Cerebellar cortex (tissue), 1 donor: Measurements from ENCODE around the gene TAF1.
"Not testable (repeated sequence)": the region's sequence is repeated elsewhere in the genome, so short reads cannot be mapped to it uniquely, and the experiment has no call there.

ENCODE experiments used
- DNase-seq: peaks from one replicate; pipeline ENCODE4 v3.0.0-alpha.2; 2015; ENCODE audit warnings: low spot score

The TAF1 gene

DNA sequence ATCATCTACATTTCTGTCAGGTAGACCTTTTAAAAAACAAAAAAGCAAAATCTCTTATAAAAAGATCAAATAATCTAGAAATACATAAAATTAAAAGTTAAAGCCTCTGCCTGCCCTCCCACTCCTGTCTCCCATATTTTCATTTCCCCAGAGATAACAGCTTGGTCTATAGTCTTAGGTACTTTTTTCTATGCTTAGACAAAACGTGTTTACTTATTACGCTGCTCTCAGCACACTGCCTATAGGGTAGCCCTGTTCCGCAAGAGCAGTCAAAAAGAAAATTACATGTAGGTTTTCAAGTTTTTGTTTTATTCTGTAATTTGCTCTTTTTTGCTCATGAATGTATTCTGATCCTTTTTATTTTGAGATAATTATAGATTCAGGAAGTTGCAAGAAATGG lies 73.3 kb downstream of the TAF1 start:
- DNase-seq, result no peak

DNA sequence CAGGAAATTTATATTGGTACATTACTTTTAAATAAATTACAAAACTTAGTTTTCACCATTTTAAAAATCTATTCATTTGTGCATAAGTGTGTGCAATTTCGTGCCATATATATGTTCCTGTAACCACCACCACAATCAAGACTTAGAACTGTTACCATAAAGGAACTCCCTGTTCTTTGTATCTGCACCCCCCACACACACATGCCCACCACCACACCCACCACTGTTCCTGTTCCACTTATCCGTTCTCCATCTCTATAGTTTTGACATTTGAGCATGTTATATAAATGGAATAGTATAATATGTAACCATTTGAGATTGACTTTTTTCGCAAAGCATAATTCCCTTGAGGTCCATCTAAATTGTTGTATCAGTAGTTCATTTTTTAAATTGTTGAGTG lies 73.7 kb downstream of the TAF1 start:
- no peak for DNase-seq

DNA sequence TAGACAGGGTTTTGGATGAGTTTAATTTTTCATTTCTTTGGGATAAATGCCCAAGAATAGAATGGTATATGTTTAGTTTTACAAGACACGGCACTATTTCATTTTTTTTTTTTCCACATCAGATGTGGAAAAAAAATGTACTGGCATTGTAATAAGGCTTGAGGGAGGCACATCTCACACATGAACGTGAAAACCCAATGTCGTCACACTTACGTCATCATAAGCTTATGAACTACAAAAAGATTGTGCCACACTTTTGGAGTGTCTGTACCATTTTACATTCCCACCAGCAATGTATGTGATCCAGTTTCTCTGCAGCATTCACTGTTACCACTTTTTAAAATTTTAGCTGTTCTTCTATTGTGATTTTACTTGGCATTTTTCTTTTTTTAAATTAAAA lies 74.2 kb downstream of the TAF1 start:
- no peak for DNase-seq

DNA sequence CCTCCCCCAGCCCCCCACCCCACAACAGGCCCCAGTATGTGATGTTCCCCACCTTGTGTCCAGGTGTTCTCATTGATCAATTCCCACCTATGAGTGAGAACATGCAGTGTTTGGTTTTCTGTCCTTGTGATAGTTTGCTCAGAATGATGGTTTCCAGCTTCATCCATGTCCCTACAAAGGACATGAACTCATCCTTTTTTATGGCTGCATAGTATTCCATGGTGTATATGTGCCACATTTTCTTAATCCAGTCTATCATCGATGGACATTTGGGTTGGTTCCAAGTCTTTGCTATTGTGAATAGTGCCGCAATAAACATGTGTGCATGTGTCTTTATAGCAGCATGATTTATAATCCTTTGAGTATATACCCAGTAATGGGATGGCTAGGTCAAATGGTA lies 75.7 kb downstream of the TAF1 start:
- DNase-seq, result not testable (repeated sequence)

DNA sequence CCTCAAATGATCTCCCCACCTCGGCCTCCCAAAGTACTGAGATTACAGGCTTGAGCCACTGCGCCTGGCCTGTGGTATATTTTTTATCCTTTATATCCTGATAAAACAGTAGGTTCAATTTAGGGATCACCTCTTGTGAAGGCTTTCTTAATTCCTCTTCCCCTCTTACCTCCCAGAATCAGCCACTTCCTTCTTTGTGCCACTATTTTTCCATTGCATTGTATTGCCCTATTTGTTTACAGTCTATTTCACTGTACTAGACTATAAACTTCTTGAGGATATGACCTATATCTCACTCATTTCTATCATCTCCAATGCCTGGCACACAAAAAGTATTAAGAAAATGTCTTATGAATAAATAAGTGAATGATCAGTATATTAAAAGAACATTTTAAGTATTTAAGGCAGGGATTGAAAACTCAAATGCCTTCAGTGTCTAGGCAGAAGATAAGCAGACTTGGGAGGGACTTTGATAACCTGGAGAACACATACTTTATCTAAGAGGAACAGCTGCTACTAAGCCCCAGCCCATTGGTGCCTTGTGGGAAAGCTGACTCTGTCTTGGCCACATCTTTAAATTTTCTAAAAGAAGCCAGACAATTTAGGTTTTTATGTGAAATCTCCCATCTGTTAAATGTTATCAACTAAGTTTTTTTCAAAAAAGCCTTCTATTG lies 84.4 kb downstream of the TAF1 start:
- no peak for DNase-seq

DNA sequence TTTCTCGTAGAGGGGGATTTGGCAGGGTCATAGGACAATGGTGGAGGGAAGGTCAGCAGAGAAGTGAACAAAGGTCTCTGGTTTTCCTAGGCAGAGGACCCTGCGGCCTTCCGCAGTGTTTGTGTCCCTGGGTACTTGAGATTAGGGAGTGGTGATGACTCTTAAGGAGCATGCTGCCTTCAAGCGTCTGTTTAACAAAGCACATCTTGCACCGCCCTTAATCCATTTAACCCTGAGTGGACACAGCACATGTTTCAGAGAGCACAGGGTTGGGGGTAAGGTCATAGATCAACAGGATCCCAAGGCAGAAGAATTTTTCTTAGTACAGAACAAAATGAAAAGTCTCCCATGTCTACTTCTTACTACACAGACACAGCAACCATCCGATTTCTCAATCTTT lies 85.4 kb downstream of the TAF1 start:
- not testable (repeated sequence) for DNase-seq

DNA sequence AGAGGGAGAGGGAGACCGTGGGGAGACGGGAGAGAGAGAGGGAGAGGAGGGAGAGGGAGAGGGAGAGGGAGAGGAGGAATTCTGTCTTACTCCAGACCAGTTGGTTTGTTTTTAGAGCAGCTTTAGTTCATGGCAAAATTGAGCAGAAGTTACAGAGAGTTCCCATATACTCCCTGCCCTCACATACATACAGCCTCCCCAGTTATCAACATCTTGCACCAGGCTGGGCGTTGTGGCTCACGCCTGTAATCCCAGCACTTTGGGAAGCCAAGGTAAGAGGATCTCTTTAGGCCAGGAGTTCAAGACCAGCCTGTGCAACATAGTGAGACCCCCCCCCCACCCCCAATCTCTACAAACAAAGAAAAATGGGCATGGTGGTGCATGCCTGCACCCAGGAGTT lies 86.9 kb downstream of the TAF1 start:
- DNase-seq, result no peak

DNA sequence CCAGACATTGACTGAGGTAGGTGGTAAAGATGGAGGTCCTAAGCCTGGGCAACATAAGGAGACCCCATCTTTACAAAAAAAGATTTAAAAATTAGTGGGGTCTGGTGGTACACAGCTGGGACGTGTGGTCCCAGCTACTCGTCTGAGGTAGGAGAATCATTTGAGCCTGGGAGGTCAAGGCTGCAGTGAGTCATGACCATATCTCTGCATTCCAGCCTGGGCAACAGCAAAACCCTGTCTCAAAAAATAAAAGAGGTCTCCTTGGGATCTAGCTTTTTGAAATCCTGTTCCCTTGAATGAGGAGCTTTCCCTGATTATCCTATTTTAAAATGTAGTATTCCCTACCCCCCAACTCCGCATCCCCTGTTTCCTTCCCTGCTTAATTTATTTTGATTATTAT lies 88.1 kb downstream of the TAF1 start:
- DNase-seq, result no peak

DNA sequence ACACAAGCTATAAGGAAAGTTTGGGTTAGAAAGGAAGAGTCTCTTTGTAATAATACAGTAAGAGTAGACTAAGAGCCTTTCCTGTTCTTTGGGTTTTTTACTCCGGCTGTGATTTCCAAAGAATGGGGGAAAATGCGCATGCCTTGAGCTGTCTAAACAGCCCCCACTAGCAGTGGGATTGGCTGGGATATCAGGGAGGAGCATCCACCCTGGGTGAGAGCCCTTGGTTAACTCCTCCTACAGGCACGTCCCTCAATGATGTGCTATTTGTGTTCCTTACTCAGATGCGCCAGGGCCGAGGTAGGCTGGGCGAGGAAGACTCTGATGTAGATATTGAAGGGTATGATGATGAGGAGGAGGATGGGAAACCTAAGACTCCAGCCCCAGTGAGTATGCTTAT lies 92.7 kb downstream of the TAF1 start:
- DNase-seq, result no peak

DNA sequence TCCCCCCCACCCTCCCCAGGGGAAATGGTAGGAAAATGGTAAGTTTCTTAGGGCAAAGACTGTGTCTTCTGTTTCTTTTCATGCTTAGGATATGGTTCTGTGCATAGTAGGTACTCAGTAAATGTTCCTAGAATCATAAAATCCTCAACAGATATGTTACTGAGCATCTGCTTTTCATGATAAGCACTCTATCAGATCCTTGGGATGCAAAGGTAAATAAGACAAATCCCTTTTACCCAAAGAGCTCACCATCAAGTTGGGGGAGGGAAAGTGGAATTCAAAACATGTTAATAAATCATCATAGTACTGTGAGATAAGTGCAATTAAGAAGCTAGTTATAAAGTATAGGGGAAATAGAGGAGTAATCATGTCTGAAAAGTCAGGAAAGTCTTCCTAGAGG lies 98.8 kb downstream of the TAF1 start:
- DNase-seq, result no peak

DNA sequence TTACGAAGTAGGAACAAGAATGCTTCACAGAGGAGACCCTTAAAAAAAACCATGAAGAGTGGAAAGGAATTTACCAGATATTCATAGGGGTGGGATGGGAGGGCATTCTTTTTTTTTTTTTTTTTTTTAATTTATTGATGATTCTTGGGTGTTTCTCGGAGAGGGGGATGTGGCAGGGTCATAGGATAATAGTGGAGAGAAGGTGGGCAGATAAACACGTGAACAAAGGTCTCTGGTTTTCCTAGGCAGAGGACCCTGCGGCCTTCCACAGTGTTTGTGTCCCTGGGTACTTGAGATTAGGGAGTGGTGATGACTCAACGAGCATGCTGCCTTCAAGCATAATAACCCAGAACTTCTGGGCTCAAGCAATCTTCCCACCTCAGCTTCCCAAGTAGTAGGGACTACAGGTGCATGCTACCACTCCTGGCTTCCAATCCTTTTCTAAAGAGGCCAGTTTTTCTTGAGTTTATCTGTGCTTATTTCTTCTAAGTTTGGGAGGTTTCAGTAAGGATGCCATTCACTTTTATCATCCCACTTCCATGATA lies 100.9 kb downstream of the TAF1 start:
- DNase-seq, result no peak

DNA sequence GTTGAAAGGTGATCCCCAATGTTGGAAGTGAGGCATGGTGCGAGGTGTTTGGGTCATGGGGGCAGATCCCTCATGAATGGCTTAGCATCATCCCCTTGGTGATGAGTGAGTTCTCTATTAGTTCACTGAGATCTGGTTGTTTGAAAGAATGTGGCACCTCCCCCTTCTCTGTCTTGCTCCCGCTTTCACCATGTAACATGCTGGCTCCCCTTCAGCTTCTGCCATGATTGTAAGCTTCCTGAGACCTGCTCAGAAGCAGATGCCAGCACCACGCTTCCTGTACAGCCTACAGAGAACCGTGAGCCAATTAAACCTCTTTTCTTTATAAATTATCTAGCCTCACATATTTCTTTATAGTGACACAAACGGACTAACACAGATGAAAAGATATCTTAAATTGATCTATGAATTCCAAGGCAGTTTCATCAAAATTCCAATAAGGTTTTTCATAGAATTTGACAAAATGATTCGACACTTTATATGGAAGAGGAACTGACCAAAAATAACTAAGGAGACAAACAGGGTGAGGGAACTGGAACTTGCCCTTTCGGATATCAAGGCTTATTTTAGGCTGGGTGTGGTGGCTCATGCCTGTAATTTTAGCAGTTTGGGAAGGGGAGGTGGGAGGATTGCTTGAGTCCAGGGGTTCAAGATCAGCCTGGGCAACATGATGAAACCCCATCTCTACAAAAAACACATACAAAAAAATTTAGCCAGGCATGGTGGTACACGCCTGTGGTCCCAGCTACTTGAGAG lies 109.8 kb downstream of the TAF1 start:
- no peak for DNase-seq

DNA sequence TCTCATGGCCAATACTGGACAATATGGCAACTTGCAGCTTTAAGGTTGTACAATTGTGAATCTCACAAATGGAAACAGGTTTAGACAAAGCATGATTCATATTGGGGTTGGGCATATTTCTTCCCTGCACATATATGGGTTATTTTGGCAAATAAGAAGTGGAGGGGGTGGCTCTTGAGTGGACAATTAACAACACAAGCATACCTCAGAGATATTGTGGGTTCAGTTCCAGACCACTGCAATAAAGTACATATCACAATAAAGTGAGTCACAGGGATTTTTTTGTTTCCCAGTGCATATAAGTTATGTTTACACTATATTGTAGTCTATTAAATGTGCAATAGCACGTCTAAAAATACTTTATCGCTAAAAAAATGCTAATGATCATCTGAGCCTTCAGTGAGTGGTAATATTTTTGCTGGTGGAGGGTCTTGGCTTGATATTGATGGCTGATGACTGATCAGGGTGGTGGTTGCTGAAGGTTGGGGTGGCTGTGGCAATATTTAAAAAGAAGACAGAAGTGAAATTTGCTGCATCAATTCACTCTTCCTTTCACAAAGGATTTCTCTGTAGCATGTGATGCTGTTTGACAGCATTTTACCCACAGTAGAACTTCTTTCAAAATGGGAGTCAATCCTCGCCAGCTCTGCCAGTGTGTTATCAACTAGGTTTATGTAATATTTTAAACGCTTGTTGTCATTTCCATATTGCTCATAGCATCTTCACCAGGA lies 116.2 kb downstream of the TAF1 start:
- no peak for DNase-seq

DNA sequence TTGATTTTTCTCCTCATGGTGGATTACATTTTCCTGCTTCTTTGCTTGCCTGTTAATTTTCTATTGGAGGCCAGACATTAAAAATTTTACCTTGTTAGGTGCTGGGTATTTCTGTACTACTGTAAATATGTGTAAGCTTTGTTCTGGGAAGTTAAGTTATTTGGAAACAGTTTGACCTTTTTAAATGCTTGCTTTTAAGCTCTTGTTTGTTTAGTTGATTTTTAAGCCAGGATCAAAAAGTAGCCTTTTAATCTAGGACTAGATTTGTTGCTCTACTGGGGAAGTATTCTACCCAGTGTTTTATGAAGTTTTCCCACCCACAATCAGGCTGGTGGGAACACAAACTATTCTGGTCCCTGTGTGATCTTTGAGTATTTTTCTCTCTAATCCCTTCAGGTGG lies 121.7 kb downstream of the TAF1 start:
- no peak for DNase-seq

DNA sequence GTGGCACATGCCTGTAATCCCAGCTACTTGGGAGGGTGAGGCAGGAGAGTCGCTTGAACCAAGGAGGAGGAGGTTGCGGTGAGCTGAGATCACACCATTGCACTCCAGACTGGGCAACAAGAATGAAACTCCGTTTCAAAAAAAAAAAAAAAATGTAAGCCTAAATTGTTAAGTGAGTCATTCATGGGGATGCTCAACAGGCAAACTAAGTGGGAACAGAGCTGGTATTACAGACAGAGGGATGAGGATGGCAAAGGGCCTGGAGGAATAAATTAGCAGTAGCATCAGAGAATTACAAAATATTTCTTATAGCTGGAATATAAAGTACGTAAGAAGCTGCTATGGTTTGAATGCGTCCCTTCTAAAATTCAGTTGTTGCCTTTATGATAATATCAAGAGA lies 123.4 kb downstream of the TAF1 start:
- DNase-seq, result no peak

DNA sequence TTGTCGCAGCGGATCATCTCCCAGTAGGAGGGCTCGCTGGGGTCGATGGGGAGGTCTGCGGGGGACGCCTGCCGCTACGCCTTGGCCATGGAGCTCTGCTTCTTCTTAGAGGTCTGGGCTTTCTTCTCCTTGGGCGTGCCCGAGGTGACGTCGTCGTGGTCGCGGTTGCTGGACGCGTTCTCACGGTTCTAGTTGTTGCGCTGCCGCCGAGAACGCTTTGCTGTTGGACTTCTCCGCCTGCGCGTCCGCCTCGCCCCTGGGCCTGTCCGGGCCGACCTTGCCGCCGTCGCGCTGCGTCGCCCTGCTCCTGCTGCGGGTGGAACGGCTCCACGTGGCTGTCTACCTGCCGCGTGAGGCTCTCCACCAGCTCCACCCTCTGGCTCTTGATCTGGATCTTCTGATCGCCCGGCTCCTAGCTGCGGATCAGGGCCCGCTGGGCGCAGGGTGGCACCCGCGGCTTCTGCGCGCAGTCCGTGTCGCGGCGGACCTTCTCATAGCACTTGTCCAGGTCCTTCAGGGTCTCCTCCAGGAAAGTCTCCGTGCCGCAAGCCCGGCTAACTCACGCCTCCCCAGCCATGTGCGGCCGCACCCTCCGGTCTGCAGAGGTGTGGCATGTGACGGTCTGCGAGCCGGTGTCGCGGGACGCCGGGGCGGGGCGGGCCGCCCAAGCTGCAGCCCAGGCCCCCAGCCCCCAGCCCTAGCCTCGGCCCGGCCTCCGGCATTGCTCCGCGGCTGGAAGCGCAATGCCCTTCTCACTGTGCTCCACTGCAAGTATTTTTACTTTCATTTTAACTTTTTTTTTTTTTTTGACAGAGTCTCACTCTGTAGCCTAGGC lies 126.3 kb downstream of the TAF1 start:
- no peak for DNase-seq

DNA sequence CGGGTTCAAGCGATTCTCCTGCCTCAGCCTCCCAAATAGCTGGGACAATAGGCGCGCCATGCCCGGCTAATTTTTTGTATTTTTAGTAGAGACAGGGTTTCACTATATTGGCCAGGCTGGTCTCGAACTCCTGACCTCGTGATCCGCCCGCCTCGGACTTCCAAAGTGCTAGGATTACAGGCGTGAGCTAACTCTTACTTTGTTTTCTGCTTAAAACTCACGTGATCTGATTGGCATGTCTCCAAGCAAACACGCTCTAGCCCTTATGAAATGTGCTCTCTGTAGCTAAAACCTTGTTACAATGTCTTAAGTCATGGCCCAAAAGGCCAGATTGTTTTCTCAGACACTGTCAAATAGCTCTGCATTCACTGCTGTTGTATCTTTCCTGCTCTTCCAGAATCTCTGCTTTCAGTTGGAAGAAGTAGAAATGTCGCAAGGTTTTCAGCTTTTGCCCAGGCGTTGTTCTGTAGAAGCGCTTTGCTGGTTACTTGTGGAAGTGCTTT lies 127.0 kb downstream of the TAF1 start:
- DNase-seq, result no peak

DNA sequence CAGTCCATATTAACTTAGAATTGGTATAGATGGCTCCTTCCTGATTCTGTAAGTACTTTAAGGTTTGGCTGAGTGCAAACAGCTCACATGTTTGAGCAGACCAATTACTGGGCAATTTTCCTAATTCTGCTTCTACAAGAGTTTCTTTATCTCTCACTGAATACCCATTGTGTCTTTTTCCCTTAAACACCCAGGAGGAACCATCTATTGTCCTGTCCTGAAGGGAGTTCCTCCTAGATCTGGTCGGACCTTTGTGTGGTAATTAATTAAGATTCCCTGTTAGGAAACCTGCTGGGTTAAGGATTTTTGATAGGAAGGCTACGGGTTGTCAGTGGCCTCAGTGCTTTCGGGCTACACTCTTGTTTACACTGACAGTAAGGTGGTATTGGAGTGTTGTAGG lies 129.8 kb downstream of the TAF1 start:
- not testable (repeated sequence) for DNase-seq

DNA sequence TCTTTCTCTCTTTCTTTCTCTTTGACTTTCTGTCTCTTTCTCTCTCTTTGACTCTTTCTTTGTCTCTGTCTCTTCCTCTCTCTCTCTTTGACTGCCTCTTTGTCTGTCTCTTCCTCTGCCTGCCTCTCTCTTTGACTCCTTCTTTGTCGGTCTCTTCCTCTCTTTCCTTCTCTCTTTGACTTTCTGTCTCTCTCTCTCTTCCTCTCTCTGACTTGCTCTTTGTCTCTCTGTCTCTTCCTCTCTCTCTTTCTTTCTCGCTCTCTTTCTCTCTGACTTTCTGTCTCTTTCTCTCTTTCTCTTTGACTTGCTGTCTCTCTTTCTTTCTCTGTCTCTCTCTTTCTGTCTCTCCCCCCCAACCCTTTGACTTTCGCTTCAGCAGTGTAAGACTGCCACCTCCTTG lies 130.3 kb downstream of the TAF1 start:
- no peak for DNase-seq

DNA sequence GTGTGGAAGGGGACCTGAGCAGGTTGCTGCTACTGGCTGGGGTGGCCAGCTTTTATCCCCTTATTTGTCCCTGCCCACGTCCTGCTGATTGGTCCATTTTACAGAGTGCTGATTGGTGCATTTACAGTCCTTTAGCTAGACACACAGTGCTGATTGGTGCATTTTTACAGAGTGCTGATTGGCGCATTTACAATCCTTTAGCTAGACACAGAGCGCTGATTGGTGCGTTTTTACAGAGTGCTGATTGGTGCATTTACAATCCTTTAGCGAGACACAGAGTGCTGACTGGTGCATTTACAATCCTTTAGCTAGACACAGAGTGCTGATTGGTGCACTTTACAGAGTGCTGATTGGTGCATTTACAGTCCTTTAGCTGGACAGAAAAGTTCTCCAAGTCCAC lies 135.9 kb downstream of the TAF1 start:
- not testable (repeated sequence) for DNase-seq

DNA sequence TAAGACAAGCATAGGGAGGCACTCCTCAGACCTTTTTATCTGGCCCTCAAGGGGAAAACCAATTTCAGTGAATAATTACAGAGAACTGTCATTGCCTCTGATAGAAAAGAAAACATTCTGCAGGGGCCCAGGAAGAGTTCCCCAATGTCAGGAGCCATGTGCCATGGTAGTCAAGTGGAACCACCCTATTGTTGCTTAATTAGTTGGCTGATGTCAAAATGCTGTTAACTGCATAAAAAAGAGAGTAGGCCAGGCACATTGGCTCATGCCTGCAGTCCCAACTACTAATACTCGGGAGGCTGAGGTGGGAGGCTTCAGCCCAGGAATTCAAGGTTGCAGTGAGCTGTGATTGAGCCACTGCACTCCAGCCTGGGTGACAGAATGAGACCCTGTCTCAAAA lies 138.2 kb downstream of the TAF1 start:
- DNase-seq, result no peak

DNA sequence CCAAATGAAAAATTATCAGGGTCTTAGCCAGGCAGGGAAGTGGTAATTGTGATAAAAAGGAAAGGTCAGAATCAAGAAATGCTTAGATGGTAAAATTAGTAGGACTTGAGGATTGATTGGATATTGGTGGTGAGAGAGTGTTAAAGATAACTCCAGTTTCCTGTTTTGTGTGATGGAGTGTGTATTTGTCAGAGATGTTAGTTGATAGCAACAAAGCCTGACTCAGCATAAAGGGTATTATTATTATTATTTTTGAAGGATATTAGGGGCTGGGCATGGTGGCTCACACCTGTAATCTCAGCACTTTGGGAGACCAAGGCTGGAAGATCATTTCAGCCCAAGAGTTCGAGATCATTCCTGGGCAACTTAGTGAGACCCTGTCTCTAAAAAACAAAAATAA lies 143.1 kb downstream of the TAF1 start:
- no peak for DNase-seq
